NK-92 (cell line): ENCODE measurements around the gene CST4.
"Not testable (repeated sequence)": the region's sequence is repeated elsewhere in the genome, so short reads cannot be mapped to it uniquely, and the experiment has no call there.

Source experiments
- DNase-seq: peaks from one replicate; lab custom pipeline; 2025; ENCODE audit not compliant: unreplicated experiment; lab: John Stamatoyannopoulos, UW

CST4 gene

DNA sequence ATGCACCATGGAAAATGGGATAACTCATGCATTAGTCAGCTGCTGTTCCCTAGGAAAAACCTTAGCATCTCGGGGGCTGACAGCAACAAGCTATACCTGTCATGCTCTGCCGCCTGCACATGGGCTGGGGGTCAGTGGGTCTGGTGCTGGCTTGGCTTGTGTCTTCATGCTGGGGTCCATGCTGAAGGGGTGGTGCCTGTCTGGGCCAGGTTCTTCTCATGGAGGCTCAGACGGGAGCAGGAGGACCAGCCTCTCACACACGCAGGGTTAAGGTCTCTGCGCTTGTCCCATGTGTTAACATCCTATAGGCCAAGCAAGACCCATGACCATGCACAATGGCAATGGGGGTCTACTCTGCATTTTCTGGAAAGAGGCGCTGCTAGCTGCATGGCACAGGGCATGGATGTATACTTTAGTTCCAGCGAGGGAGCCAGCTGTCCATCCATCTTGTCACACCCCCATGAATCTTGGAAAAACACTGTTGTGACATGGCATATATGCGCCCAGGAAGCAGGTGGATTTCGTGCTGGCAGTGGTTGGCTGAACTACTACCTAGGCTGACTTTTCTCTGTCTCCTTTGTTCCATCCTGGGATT lies 26.5 kb downstream of the CST4 start:
- DNase-seq, result no peak

DNA sequence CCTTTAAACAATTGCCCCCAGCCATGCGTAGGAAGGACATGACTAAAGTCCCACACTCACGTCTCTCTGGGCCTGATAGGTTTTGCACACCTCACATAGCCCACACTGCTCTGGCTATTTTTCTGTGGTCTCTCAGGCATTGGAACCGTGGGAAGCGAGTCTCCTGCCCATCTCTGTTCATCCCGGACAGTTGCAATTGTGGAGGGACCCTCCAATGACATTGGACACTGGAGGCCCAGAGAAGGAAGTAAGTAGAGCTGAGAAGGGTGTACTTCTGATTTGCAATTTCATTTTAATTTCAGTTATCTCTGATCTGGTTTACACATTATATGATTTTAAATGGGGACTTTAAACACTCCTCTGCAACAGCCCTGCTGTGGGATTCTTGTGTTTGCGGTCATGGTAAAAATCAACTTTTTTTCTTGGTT lies 27.8 kb downstream of the CST4 start:
- DNase-seq, result no peak

DNA sequence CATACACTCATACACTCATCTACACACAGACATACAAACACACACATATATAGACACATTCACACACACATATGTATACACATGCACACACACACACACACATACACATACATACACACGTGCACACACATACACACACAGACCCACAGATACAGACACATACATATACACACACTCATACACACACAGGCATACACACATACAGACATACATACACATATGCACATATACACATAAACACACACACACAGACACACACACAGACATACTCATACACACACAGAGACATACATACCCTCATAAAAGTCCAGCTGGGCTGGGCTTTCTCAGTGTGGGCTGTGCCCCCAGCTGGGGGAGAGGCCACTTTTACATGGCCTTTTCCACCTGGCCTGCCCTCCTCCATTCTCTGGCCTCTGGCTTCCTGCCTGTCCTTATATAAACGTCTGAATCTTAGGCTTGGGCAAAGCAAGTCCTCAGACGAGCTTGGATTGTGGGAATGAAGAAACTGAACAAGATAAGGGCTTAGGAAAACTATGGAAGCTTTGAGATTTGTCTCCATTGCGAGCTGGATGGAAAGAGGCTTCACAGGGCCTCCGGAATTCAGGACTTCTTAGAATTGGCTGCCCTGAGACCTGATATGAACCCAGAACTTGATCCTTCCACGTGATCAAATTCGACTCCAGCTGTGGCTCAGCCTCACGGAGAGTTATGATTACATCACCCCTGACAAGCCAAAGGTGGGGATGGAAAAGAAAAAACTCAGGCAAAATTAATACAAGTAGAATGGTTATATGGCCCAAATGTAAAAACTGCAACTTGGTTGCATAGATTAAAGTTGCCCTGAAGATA lies 28.6 kb downstream of the CST4 start:
- no peak for DNase-seq

DNA sequence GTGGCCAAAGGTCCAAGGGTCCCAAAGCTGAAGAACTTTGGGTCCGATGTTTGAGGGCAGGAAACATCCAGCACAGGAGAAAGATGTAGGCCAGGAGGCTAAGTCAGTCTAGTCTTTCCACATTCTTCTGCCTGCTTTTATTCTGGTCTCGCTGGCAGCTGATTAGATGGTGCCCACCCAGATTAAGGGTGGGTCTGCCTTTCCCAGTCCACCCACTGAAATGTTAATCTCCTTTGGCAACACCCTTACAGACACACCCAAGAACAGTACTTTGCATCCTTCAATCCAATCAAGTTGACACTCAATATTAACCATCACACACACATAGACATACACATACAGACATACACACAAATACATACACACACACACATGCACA lies 29.2 kb downstream of the CST4 start:
- not testable (repeated sequence) for DNase-seq

DNA sequence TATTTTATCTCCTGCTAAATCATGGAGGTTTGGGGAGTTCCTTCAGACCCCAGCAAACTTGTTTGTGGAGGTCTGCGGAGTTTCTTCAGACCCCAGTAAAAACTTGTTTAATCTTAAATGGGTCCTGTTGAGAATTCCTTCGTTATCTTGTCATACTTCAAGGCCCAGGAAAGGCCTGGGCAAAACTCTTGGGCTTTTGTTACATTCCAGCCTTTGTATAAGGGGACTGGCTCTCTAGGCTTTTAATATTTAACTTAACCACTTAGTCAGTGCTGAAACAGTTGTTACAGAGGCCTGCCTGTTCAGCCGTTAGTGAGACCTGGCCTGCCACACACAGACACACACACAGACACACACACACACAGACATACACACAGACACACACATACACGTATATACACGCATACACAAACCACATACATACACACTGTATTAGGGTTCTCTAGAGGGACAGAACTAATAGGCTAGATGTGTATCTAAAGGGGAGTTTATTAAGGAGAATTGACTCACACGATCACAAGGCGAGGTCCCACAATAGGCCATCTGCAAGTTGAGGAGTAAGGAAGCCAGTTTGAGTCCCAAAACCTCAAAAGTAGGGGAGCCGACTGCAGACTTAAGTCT lies 29.7 kb downstream of the CST4 start:
- no peak for DNase-seq

DNA sequence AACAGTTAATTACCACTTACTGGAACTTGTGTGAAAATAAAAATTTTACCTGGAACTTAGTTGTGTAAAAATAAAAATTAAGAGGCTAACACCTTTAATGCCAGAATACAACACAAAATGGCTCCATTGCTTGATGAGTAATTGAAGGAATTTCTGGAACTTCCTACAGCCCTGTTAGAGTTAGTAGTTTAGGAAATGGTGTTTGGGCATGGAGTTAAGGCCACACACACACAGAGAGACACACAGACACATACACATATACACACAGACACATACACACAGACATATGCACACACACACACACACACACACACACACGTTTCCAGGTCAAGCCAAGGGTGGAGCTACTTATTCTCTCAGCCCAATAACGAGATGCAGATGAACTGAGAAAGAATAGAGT lies 30.5 kb downstream of the CST4 start:
- DNase-seq, result no peak

DNA sequence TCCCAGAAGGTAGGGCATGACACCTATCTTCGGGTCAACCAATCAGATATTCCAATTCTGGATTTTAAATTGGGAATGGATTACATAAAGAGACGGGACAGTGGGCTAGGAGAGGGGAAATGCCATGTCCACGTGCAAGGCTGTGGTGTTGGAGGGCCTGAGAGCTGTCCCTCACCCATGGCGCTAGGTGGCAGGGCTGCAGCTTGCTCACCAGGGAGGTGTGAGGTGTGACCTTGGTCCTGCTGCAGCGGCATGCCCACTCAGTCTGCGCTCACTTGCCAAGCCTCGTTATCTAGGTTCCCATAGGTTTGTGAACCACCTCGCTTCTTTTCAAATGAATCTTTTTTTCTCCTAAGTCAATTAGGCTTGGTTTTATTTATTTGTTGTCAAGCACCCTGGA lies 31.6 kb downstream of the CST4 start:
- no peak for DNase-seq

DNA sequence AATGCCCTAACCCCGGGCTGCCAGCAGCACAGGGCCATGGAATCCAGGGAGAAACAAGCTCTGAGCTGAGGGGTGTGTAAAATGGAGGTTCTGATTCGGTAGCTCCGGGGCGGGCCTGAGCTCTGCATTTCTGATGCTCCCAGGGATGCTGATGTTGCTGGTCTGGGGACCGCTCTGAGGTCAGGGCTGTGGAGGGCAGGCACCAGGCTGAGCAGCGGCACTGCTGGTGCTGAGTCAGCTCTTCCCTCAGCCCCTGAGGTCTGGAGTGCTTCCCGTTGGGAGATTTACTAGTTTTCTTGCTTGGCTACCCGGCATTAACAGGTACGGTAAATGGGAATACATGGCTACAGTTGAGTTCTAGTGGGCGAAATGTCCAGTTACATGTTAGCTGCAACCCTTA lies 32.5 kb downstream of the CST4 start:
- no peak for DNase-seq

DNA sequence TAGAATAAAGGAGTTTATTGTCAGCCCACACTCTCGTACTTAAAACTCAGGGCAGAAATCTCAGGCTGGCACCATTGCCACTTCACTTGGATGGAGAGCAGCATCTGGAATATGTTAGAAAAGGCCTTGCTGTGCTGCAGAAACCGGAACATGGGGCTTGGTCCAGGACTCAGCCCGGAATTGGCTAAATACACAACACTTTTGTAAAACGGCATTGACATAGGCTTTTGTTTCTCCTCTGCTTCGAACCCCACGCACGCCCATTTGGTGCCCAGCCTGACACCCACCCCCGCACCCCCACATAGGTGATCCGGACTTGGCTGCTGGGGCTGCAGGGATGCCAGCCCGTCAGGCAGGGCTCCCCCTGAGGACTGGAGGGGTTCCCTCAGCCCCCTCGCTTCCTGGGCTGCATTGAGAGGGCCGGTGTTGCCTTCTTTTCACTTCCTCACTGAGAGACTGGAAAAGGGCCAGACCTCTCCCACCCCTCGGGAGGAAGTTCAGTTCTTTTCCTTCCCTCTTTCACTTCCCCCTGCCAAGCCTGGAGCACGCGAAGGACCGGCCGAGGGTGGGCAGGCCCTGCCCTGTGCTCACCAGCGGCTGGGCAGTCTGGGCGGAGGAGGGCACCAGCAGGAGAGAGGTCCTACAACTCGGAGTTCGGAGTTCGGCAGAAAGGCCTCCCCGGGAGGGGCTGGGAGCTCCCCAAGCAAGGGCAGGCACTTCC lies 33.2 kb downstream of the CST4 start:
- no peak for DNase-seq

DNA sequence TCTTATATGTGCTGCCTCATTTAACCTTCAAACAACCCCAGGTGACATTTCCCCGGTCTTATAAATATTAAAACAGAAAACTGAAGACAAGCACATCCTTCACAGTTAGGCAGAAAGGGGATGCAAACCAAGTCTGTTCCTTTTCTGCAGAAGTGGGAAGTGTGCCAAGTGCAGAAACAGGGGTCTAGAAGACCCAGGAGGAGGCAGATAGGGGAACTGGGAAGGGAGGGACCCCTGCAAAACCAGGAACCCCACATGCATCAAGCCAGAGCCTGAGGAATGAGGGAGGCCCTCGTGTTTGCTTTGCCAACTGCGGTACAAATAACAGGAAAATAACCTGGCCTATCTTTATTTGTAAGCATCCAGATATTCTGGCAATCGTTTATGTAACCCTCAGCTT lies 34.1 kb downstream of the CST4 start:
- no peak for DNase-seq

DNA sequence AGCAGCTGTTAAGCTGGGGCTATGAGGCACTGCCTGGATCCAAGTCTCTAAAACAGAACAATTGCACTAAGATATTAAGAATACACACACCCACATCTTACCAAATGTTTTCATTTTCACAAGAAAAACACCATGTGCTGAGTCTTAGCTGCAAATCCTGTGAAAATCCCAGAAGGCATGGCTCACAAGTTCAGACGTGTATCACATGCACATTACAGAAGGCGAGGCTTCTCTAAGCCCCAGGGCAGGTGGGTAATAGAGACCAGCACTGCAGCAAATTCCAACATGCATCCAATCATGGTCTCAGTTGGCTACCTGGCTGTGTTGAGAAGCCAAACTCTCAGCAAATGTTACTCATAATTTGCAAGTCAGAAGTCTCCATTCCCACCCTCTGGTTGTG lies 34.8 kb downstream of the CST4 start:
- no peak for DNase-seq

DNA sequence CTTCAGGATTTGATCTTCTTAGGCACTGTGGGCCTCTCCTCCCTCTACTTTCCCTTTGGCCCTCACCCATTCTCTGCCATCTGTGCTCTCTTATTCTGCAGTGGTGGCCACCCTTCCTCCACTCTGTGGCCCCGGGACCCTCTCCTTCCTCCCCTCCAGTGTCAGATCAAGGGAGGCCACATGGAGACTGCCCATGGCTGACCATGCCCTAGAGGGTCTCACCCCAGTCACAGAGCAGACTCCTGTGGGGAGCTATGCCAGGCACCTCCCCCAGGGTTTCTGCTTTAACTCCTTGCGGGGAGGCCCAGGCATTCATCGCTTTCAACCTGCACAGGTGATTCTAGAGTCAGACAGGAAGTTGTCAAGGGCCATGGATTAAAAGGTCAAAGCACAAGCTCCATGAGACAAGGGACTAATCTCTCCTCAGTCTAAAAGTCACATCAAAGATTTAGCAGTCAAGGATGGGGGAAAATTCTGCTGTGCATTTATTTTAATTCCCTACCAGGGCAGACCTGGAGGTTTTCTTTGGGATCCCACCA lies 35.4 kb downstream of the CST4 start:
- DNase-seq, result no peak

DNA sequence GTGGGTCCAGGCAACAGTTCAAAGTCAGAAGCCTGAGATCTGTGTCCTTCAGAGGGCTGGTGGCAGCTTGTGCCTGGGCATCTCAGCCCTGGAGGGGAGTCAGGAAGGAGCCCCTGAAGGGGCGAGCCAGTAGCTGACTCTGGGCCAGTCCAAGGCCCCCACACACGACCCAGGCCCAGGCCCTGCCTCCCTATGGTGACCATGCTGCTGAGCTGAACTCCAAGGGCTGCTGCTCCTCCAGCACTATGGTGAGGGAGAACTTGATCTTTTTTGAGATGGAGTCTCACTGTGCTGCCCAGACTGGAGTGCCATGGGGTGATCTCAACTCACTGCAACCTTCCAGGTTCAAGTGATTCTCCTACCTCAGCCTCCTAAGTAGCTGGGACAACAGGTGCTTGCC lies 35.9 kb downstream of the CST4 start:
- DNase-seq, result no peak

DNA sequence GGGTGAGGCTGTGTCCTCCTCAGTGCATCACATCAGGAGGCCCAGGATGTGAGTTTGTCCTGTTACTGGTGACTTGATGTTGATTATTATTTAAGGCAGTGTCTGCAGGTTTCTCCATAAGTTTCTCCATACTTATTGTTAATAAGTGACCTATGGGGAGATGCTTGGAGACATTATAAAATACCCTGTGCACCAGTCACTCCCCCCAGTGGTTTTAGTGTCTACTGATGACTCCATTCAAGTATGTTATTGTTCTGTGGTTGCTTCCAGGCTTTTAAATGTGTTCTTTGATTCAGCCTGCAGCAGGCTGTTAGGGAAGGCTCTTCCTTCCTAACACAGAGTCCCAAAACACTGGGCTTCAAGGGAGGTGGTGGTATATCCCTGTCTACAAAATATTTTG lies 36.5 kb downstream of the CST4 start:
- DNase-seq, result no peak

DNA sequence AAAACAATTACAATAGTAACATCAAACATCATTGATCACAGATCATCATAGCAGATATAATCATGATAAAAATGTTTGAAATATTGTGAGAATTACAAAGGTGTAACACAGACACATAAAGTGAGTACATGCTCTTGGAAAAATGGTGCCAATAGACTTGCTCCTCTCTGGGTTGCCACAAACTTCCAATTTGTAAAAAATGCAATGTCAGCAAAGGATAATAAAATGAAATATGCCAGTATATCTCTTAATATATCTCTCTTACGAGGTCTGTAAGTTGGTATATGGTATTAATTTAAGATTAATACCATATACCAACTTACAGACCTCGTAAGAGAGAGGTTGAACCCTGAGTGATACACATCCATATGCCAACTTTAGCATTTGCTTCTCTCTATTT lies 37.7 kb downstream of the CST4 start:
- no peak for DNase-seq

DNA sequence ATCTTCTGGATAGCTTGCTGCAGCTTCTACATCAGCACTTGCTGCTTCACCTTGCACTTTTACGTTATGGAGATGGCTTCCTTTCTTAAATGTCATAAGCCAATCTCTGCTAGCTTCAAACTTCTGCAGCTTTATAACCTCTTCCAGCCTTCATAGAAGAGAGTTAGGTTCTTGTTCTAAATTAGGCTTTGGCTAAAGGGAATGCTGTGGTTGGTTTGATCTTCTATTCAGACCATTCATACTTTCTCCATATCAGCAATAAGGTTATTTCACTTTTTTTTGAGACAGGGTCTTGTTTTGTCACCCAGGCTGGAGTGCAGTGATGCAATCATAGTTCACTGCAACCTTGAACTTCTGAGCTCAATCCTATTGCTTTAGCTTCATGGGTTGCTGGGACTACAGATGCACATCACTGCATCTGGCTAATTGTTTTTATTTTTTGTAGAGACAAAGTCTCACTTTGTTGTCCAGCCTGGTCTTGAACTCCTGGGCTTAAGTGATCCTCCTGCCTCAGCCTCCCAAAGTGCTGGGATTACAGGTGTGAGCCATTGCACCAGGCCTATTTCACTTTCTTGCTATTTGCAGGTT lies 38.9 kb downstream of the CST4 start:
- no peak for DNase-seq

DNA sequence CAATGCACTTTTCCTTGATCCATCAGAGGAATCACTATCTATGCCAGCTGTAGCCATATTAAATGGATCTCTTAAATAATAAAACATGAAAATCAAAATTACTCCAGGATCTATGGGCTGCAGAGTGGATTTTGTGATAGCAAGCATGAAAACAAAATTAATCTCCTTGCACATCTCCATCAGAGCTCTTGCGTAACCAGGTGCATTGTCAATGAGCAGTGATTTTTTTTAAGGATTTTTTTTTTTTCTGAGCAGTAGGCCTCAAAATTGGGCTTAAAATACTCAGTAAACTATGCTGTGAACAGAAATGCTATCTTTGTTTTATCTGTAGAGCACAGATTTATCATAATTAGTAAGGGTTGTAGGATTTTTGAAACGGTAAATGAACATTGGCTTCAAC lies 39.6 kb downstream of the CST4 start:
- DNase-seq, result no peak

DNA sequence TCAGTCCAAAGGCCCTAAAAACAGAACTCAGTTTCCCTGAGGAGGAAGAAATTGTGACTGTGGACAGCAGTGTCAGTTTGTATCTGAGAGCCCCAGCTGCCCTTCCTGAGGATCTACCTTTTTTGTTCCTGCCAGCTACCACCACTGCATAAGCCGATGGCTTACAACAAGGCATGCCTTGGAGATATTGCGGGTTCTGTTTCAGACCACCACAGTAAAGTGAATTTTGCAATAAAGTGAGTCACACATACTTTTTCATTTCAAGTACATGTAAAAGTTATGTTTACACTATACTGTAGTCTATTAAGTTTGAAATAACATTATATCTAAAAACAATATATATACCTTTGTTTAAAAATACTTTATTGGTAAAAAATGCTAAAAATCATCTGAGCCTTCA lies 41.5 kb downstream of the CST4 start:
- no peak for DNase-seq

DNA sequence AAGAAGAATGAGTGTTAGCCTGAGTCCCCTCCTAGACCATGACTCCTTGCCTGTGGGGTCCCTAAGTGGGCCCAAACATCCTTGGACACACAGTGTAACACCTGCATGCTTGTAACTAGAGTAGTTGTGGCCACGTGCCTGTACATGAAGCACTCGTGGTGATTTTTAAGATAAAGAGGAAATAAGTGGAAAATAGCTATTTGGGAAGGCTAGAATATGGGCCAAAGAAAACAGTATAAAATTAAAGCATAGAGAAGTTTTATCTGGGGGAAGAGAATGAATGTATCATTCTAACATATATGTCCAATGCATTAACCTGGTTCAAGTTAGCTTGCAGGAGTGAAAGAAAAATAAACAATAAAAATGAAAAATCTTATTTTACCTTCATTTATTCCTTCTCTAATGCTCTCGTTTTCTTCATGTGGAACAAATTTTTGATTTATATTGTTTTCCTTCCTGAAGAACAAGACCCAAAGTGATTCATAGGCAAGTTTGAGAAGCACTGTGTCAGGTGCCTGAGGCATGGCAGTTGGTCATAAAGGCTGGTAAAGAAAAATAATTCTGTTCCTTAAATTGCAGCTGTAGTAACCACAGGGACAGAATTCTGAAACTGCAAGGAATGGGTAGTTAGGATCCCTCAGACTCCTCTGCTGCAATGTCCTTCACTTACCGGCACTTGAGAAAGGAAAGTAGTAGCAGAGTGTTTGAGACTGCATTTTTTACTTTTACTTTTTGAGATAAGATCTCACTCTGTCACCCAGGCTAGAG lies 42.5 kb downstream of the CST4 start:
- DNase-seq, result no peak

DNA sequence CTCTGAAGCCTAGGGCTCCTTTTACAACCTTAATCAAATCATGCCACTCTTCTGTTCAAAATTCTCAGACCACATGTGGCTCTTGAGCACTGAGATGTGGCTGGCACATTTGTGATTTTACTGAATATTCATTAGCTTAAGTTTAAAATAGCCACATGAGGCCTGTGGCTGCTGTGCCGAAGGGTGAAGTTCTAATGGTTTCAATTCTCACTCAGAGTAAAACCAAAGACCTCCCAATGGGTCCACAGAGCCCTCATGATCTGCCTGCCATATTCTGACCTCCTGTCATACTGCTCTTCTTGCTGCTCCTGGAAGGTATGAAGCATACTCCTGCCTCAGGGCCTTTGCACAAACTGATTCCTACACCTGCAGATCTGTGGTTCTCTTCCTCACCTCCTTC lies 43.3 kb downstream of the CST4 start:
- DNase-seq, result no peak
